RWPE2 (cell line): Measurements from ENCODE around the gene MAML1.

Experiments
- ATAC-seq: fragments of 200-7000 bp; cut with Tn5 transposase; 3 replicates; pipeline ENCODE4 v1.9.1; 2021; ENCODE audit warnings: low read depth
- DNase-seq: peaks from one replicate; pipeline ENCODE4 v3.0.0-alpha.2; 2020; ENCODE audit warnings: low spot score
- H3K27ac ChIP-seq: fragments of 450-650 bp; 2 replicates; pipeline ENCODE4 v1.5.1; 2017; ENCODE audit warnings: mild to moderate bottlenecking; ENCODE audit not compliant: poor library complexity, severe bottlenecking
- H3K27me3 ChIP-seq: fragments of 250-450 bp; sonication (Bioruptor Pico); 2 replicates; pipeline ENCODE4 v1.5.1; 2021; ENCODE audit warnings: mild to moderate bottlenecking, moderate library complexity; ENCODE audit not compliant: insufficient read depth, poor library complexity, severe bottlenecking
- H3K36me3 ChIP-seq: fragments of 250-450 bp; sonication (Bioruptor Pico); 2 replicates; pipeline ENCODE4 v1.5.1; 2020; ENCODE audit warnings: low read depth, mild to moderate bottlenecking, moderate library complexity
- H3K4me1 ChIP-seq: fragments of 250-450 bp; sonication (Bioruptor Pico); 2 replicates; pipeline ENCODE4 v1.5.1; 2021; ENCODE audit warnings: mild to moderate bottlenecking, moderate library complexity; ENCODE audit not compliant: insufficient read depth, poor library complexity, severe bottlenecking
- H3K4me3 ChIP-seq: fragments of 250-450 bp; sonication (Bioruptor Pico); 2 replicates; pipeline ENCODE4 v1.5.1; 2021; ENCODE audit warnings: mild to moderate bottlenecking, moderate library complexity; ENCODE audit not compliant: severe bottlenecking
- H3K9me3 ChIP-seq: fragments of 250-450 bp; sonication (Bioruptor Pico); 2 replicates; pipeline ENCODE4 v1.5.1; 2021; ENCODE audit warnings: mild to moderate bottlenecking, moderate library complexity; ENCODE audit not compliant: severe bottlenecking
- CTCF ChIP-seq: fragments of 450-650 bp; IDR thresholded peaks from one replicate; pipeline ENCODE4 v1.5.1; 2017; ENCODE audit warnings: mild to moderate bottlenecking, moderate library complexity; ENCODE audit not compliant: poor library complexity, severe bottlenecking

MAML1 gene

GRCh38 chr5:179766726-179767455 is 34.3 kb downstream of the MAML1 start:
- no peaks in the 10 kb centered on the region for H3K27me3 ChIP-seq
- no peak for TF ChIP-seq CTCF
- DNase-seq (no peak), ATAC-seq (no peak)
- H3K9me3 ChIP-seq, result no peaks in the 10 kb centered on the region
- peaks cover 66% of the 10 kb centered on the region for H3K36me3 ChIP-seq
- H3K4me1 ChIP-seq, result peaks cover 40% of the 10 kb centered on the region
- no peak overlapping the region for H3K4me3 ChIP-seq
- peak overlapping the region; percentile 58 for H3K27ac ChIP-seq

- peaks cover 73% of the 10 kb centered on the region for H3K36me3 ChIP-seq
- DNase-seq (no peak), ATAC-seq (no peak)
- peaks cover 33% of the 10 kb centered on the region for H3K4me1 ChIP-seq
- no peaks in the 10 kb centered on the region for H3K9me3 ChIP-seq
- no peaks in the 10 kb centered on the region for H3K27me3 ChIP-seq
- no peak overlapping the region for H3K27ac ChIP-seq
- H3K4me3 ChIP-seq, result no peak overlapping the region
- TF ChIP-seq CTCF, result no peak
Measured at GRCh38 chr5:179767496-179768100, 35.0 kb downstream of the MAML1 start.

GRCh38 chr5:179768326-179769085 is 35.9 kb downstream of the MAML1 start:
- DNase-seq, result no peak
- H3K36me3 ChIP-seq, result peaks cover 82% of the 10 kb centered on the region
- no peak overlapping the region for H3K4me3 ChIP-seq
- H3K27ac ChIP-seq, result no peak overlapping the region
- H3K9me3 ChIP-seq, result no peaks in the 10 kb centered on the region
- H3K27me3 ChIP-seq, result no peaks in the 10 kb centered on the region
- TF ChIP-seq CTCF, result no peak
- ATAC-seq, result no peak
- peaks cover 24% of the 10 kb centered on the region for H3K4me1 ChIP-seq

DNA sequence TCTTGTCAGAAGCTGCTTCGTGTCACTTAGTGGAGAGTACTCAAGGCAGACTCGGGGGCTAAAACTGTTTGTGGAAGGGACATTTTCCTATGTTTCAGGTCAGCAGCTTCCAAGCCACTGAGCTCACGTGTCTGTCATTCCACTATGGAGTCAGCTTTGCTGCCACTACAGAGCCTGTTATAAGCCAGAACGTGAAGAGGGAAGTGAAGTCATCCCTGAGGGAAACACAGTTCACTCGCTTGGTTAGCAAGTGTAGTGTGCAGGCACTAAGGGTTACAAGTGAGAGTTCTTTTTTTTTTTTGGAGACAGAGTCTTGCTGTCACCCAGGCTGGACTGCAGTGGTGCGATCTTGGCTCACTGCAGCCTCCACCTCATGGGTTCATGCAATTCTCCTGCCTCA is 36.6 kb downstream of the MAML1 start:
- Histone ChIP-seq H3K27ac (no peak overlapping the region), H3K4me1 (peaks cover 16% of the 10 kb centered on the region), H3K4me3 (no peak overlapping the region), H3K36me3 (peaks cover 87% of the 10 kb centered on the region), H3K27me3 (no peaks in the 10 kb centered on the region), H3K9me3 (no peaks in the 10 kb centered on the region)
- no peak for TF ChIP-seq CTCF
- DNase-seq (no peak), ATAC-seq (no peak)
